Measurements from ENCODE around the gene TANC1. TPM values are rescaled to one million over a fixed set of nuclear protein-coding genes. Genes with fewer than 3 reads are reported as not detected.

TANC1 gene
- total RNA-seq, 1 experiment from 2014 or later, result 26.5 TPM

GRCh38 chr2:159103411-159103810 lies 135.0 kb downstream of the TANC1 start:
- no peaks in the 10 kb centered on the region for H3K27me3 ChIP-seq (replicated peaks)
- DNase-seq (ENCODE audit: low read depth in 1 of 2, low spot score in 2 of 2), result no peak
- H3K36me3 ChIP-seq, result peaks cover under 1% of the 10 kb centered on the region
- no peaks in the 10 kb centered on the region for H3K9me3 ChIP-seq (replicated peaks)
- no peak overlapping the region for H3K27ac ChIP-seq
- no peak overlapping the region for H3K4me3 ChIP-seq
- H3K4me1 ChIP-seq (replicated peaks), result peaks cover 19% of the 10 kb centered on the region

- H3K27me3 ChIP-seq (replicated peaks), result no peaks in the 10 kb centered on the region
- no peak overlapping the region for H3K4me3 ChIP-seq
- H3K36me3 ChIP-seq, result peaks cover 5% of the 10 kb centered on the region
- peaks cover 4% of the 10 kb centered on the region for H3K4me1 ChIP-seq (replicated peaks)
- H3K9me3 ChIP-seq (replicated peaks), result no peaks in the 10 kb centered on the region
- no peak overlapping the region for H3K27ac ChIP-seq
- no peak for DNase-seq (ENCODE audit: low read depth in 1 of 2, low spot score in 2 of 2)
These were observed 137.7 kb downstream of the TANC1 start for GRCh38 chr2:159106109-159106508.

- Histone ChIP-seq H3K27me3 (replicated peaks) (no peaks in the 10 kb centered on the region), H3K4me3 (no peak overlapping the region), H3K4me1 (replicated peaks) (peaks cover 11% of the 10 kb centered on the region), H3K9me3 (replicated peaks) (no peaks in the 10 kb centered on the region), H3K27ac (no peak overlapping the region), H3K36me3 (peaks cover 5% of the 10 kb centered on the region)
- no peak for DNase-seq (ENCODE audit: low read depth in 1 of 2, low spot score in 2 of 2)
These were observed 139.9 kb downstream of the TANC1 start for GRCh38 chr2:159108181-159108893.

GRCh38 chr2:159109517-159109916 lies 141.1 kb downstream of the TANC1 start:
- H3K4me3 ChIP-seq, result no peak overlapping the region
- no peak overlapping the region for H3K27ac ChIP-seq
- no peak for DNase-seq (ENCODE audit: low read depth in 1 of 2, low spot score in 2 of 2)
- peaks cover 5% of the 10 kb centered on the region; the same call in 1 of the 2 replicates for H3K36me3 ChIP-seq
- peaks cover 15% of the 10 kb centered on the region for H3K4me1 ChIP-seq (replicated peaks)
- no peaks in the 10 kb centered on the region for H3K27me3 ChIP-seq (replicated peaks)
- H3K9me3 ChIP-seq (replicated peaks), result no peaks in the 10 kb centered on the region

- no peak for DNase-seq (ENCODE audit: low read depth in 1 of 2, low spot score in 2 of 2)
These were observed 142.3 kb downstream of the TANC1 start for GRCh38 chr2:159110784-159111183.

GRCh38 chr2:159111346-159111927 lies 143.0 kb downstream of the TANC1 start:
- Histone ChIP-seq H3K4me1 (replicated peaks) (peaks cover 20% of the 10 kb centered on the region), H3K9me3 (replicated peaks) (no peaks in the 10 kb centered on the region), H3K4me3 (no peak overlapping the region), H3K27me3 (replicated peaks) (no peaks in the 10 kb centered on the region), H3K36me3 (peaks cover 5% of the 10 kb centered on the region; the same call in 1 of the 2 replicates), H3K27ac (no peak overlapping the region)
- no peak for DNase-seq (ENCODE audit: low read depth in 1 of 2, low spot score in 2 of 2)

More at GRCh38 chr2:159110784-159111183, 142.3 kb downstream of the TANC1 start:
- Histone ChIP-seq H3K27ac (no peak overlapping the region), H3K27me3 (replicated peaks) (no peaks in the 10 kb centered on the region), H3K4me1 (replicated peaks) (peaks cover 23% of the 10 kb centered on the region), H3K4me3 (no peak overlapping the region), H3K36me3 (peaks cover 5% of the 10 kb centered on the region; the same call in 1 of the 2 replicates), H3K9me3 (replicated peaks) (no peaks in the 10 kb centered on the region)

GRCh38 chr2:159114835-159115234 lies 146.4 kb downstream of the TANC1 start:
- H3K27me3 ChIP-seq (replicated peaks), result no peaks in the 10 kb centered on the region
- no peak overlapping the region for H3K4me3 ChIP-seq
- no peak overlapping the region for H3K27ac ChIP-seq
- H3K4me1 ChIP-seq (replicated peaks), result peaks cover 38% of the 10 kb centered on the region
- no peaks in the 10 kb centered on the region for H3K9me3 ChIP-seq (replicated peaks)
- no peaks in the 10 kb centered on the region; the same call in 1 of the 2 replicates for H3K36me3 ChIP-seq
- DNase-seq (ENCODE audit: low read depth in 1 of 2, low spot score in 2 of 2), result peak in 1 of 2 experiments; percentile 58

GRCh38 chr2:159116922-159117321 lies 148.5 kb downstream of the TANC1 start:
- Histone ChIP-seq H3K27ac (no peak overlapping the region), H3K9me3 (replicated peaks) (no peaks in the 10 kb centered on the region), H3K4me3 (no peak overlapping the region), H3K36me3 (no peaks in the 10 kb centered on the region), H3K4me1 (replicated peaks) (peaks cover 41% of the 10 kb centered on the region), H3K27me3 (replicated peaks) (no peaks in the 10 kb centered on the region)
- DNase-seq (ENCODE audit: low read depth in 1 of 2, low spot score in 2 of 2), result no peak

- H3K4me1 ChIP-seq (replicated peaks), result peaks cover 41% of the 10 kb centered on the region
- no peaks in the 10 kb centered on the region for H3K9me3 ChIP-seq (replicated peaks)
- no peak for DNase-seq (ENCODE audit: low read depth in 1 of 2, low spot score in 2 of 2)
- no peaks in the 10 kb centered on the region for H3K27me3 ChIP-seq (replicated peaks)
- no peak overlapping the region for H3K27ac ChIP-seq
- H3K36me3 ChIP-seq, result no peaks in the 10 kb centered on the region
- H3K4me3 ChIP-seq, result no peak overlapping the region
These were observed 149.2 kb downstream of the TANC1 start for GRCh38 chr2:159117658-159118057.

- H3K36me3 ChIP-seq, result no peaks in the 10 kb centered on the region
- peak; percentile 77 to 83 for DNase-seq (ENCODE audit: low read depth in 1 of 2, low spot score in 2 of 2)
- no peak overlapping the region for H3K4me3 ChIP-seq
- peak overlapping the region; percentile 53 for H3K27ac ChIP-seq
- peaks cover 47% of the 10 kb centered on the region for H3K4me1 ChIP-seq (replicated peaks)
- H3K27me3 ChIP-seq (replicated peaks), result no peaks in the 10 kb centered on the region
- no peaks in the 10 kb centered on the region for H3K9me3 ChIP-seq (replicated peaks)
These were observed 149.8 kb downstream of the TANC1 start for GRCh38 chr2:159118115-159118858.

- H3K4me1 ChIP-seq (replicated peaks), result peaks cover 54% of the 10 kb centered on the region
- H3K27ac ChIP-seq, result peak overlapping the region; percentile 53
- peak in 1 of 2 experiments; percentile 20 for DNase-seq (ENCODE audit: low read depth in 1 of 2, low spot score in 2 of 2)
- H3K27me3 ChIP-seq (replicated peaks), result no peaks in the 10 kb centered on the region
- H3K4me3 ChIP-seq, result no peak overlapping the region
- no peaks in the 10 kb centered on the region for H3K36me3 ChIP-seq
- no peaks in the 10 kb centered on the region for H3K9me3 ChIP-seq (replicated peaks)
These were observed 150.5 kb downstream of the TANC1 start for GRCh38 chr2:159118859-159119500.

GRCh38 chr2:159119652-159120257 lies 151.3 kb downstream of the TANC1 start:
- Histone ChIP-seq H3K36me3 (no peaks in the 10 kb centered on the region), H3K4me3 (no peak overlapping the region), H3K4me1 (replicated peaks) (peaks cover 55% of the 10 kb centered on the region), H3K27ac (no peak overlapping the region), H3K9me3 (replicated peaks) (no peaks in the 10 kb centered on the region), H3K27me3 (replicated peaks) (no peaks in the 10 kb centered on the region)
- no peak for DNase-seq (ENCODE audit: low read depth in 1 of 2, low spot score in 2 of 2)

- Histone ChIP-seq H3K4me3 (no peak overlapping the region), H3K27me3 (replicated peaks) (no peaks in the 10 kb centered on the region), H3K4me1 (replicated peaks) (peaks cover 68% of the 10 kb centered on the region), H3K9me3 (replicated peaks) (no peaks in the 10 kb centered on the region), H3K27ac (peak overlapping the region; percentile 87), H3K36me3 (peaks cover 7% of the 10 kb centered on the region; the same call in 1 of the 2 replicates)
- DNase-seq (ENCODE audit: low read depth in 1 of 2, low spot score in 2 of 2), result no peak
These were observed 155.3 kb downstream of the TANC1 start for GRCh38 chr2:159123786-159124185.

All from SJSA1 (cell line).